Measurements from ENCODE around the gene CLEC16A.

- TF ChIP-seq CTCF (IDR thresholded peaks at IDR 0.05), result no peak
- TF ChIP-seq POLR2A (IDR thresholded peaks at IDR 0.05), result no peak
- TF ChIP-seq EP300 (IDR thresholded peaks at IDR 0.05; ENCODE audit: low read depth), result no peak
- TF ChIP-seq POLR2AphosphoS5 (IDR thresholded peaks at IDR 0.05), result no peak
These were observed 64.8 kb downstream of the CLEC16A start for GRCh38 chr16:11009027-11009755.

Measured in transverse colon (tissue), 4 donors.